Measurements from ENCODE around the gene MMD2. TPM values are rescaled to one million over a fixed set of nuclear protein-coding genes. Genes with fewer than 3 reads are reported as not detected.
"Not testable (repeated sequence)": the region's sequence is repeated elsewhere in the genome, so short reads cannot be mapped to it uniquely, and the experiment has no call there.

The MMD2 gene
- total and polyA plus RNA-seq, 12 donors = 0.03 to 0.17 TPM; not detected in 10

DNA sequence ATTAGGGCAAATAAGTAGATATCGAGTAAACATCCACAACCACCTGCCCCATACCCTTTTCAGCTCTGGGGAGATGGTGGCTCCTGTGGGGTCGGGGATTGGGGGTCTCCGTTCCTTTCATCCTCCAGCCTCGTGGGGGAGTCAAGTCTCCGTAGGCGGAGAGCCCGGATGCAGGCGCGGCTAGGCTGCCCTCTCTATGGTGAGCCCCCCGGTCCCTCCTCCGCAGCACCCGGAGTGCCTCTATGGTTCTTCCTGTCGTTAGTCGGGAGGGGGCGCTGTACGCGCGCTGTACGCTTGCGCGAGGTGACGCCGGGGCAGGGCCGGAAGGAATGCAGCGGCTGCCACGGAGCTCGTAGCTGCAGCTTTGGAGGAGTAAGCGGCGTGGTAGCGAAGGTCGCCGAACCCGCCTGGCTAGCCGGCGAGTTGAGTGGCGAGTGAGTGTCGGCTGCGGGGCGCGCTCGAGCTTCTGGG, 14.8 kb upstream of the MMD2 start:
- TF ChIP-seq POLR2A (IDR thresholded peaks at IDR 0.05) = peak in 1 of 2 donors; percentile 56
- TF ChIP-seq, protein P1, sequence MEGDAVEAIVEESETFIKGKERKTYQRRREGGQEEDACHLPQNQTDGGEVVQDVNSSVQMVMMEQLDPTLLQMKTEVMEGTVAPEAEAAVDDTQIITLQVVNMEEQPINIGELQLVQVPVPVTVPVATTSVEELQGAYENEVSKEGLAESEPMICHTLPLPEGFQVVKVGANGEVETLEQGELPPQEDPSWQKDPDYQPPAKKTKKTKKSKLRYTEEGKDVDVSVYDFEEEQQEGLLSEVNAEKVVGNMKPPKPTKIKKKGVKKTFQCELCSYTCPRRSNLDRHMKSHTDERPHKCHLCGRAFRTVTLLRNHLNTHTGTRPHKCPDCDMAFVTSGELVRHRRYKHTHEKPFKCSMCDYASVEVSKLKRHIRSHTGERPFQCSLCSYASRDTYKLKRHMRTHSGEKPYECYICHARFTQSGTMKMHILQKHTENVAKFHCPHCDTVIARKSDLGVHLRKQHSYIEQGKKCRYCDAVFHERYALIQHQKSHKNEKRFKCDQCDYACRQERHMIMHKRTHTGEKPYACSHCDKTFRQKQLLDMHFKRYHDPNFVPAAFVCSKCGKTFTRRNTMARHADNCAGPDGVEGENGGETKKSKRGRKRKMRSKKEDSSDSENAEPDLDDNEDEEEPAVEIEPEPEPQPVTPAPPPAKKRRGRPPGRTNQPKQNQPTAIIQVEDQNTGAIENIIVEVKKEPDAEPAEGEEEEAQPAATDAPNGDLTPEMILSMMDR (IDR thresholded peaks at IDR 0.05) = peak; percentile 52 to 86 (median 78)
- peaks cover 0 to 26% of the 10 kb centered on the region in 2 donors for H3K36me3 ChIP-seq (replicated peaks in 1 of 2)
- 3 to 16% (median 6%) methylated on average over 8 to 41 of the region's 41 CpGs for WGBS, 4 donors
- H3K27ac ChIP-seq = peak overlapping the region; percentile 53 to 99 (median 89)
- peak overlapping the region in 3 of 4 donors; percentile 78 to 95 (median 85) for H3K4me3 ChIP-seq
- peaks cover 0 to 12% of the 10 kb centered on the region in 2 donors for H3K4me1 ChIP-seq (replicated peaks in 1 of 2)
- intact Hi-C loops (cut with DNase I) = loop anchor here in 1 of 2 donors (5.0 kb wide), 1 partner anchor 114 kb away; no protein-coding TSS in a partner anchor
- DNase-seq = peak; percentile 89 to 94 (median 92)
- no peaks in the 10 kb centered on the region for H3K27me3 ChIP-seq
- no peaks in the 10 kb centered on the region for H3K9me3 ChIP-seq (replicated peaks in 1 of 3)

DNA sequence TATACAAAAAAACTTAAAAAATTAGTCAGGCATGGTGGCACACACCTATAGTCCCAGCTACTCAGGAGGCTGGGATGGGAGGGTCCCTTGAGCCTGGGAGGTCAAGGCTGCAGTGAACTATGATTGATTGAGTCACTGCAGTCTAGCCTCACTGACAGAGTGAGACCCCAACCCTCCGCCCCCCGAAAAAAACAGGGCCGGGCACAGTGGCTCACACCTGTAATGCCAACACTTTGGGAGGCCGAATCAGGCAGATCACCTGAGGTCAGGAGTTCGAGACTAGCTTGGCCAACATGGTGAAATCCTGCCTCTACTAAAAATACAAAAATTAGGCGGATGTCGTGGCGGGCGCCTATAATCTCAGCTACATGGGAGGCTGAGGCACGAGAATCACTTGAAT, 13.5 kb upstream of the MMD2 start:
- not testable (repeated sequence) for H3K4me3 ChIP-seq; DNase-seq; H3K9me3 ChIP-seq (replicated peaks in 1 of 3); H3K27ac ChIP-seq; H3K27me3 ChIP-seq
- intact Hi-C loops (cut with DNase I) = loop anchor here in 1 of 2 donors (5.0 kb wide), 1 partner anchor 115 kb away; no protein-coding TSS in a partner anchor
- Histone ChIP-seq H3K36me3 (replicated peaks in 1 of 2) (peaks cover 0 to 13% of the 10 kb centered on the region in 2 donors), H3K4me1 (replicated peaks in 1 of 2) (peaks cover 0 to 12% of the 10 kb centered on the region in 2 donors)
- 71 to 86% (median 78%) methylated on average over 9 to 10 of the region's 10 CpGs for WGBS, 4 donors

- H3K27ac ChIP-seq = no peak overlapping the region
- intact Hi-C loops (cut with DNase I) = loop anchor here in 1 of 2 donors (10.0 kb wide), 1 partner anchor 119 kb away; no protein-coding TSS in a partner anchor
Observed at GRCh38 chr7:4965295-4966022, 6.5 kb upstream of the MMD2 start.

DNA sequence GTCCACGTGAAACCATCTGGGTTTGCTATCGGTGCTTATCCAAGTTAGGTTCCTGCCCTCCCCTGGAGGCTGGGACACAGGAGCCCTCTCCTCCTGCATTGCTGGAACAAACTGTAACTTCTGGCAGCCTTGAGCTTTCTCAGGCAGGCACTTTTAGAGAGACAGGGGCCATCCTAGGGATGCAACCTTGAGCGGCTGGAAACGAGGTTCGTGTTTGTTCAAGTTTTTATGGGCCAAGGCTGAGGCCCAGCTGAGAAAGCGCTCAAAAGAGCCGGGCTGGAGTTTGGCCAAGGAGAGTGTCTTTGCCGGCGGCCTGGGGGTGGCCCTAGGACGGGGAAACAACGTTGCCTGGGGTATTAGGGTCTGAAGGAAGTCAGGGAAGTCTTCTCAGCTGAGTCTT, 5.5 kb upstream of the MMD2 start:
- intact Hi-C loops (cut with DNase I) = loop anchor here in 1 of 2 donors (10.0 kb wide), 1 partner anchor 120 kb away; no protein-coding TSS in a partner anchor

More at GRCh38 chr7:4965295-4966022, 6.5 kb upstream of the MMD2 start:
- TF ChIP-seq, protein P1 (IDR thresholded peaks at IDR 0.05) = no peak
- no peak for TF ChIP-seq POLR2A (IDR thresholded peaks at IDR 0.05)
- Histone ChIP-seq H3K9me3 (replicated peaks in 1 of 3) (no peaks in the 10 kb centered on the region), H3K4me1 (replicated peaks in 1 of 2) (no peaks in the 10 kb centered on the region), H3K4me3 (no peak overlapping the region), H3K36me3 (replicated peaks in 1 of 2) (no peaks in the 10 kb centered on the region), H3K27me3 (peaks cover 2% of the 10 kb centered on the region)
- DNase-seq = no peak
- WGBS, 4 donors = 88 to 94% (median 92%) methylated on average over 11 of the region's 11 CpGs

More for the DNA sequence above, 5.5 kb upstream of the MMD2 start:
- no peak overlapping the region for H3K27ac ChIP-seq
- no peaks in the 10 kb centered on the region for H3K4me1 ChIP-seq (replicated peaks in 1 of 2)
- no peaks in the 10 kb centered on the region for H3K36me3 ChIP-seq (replicated peaks in 1 of 2)
- peaks cover 6% of the 10 kb centered on the region for H3K27me3 ChIP-seq
- H3K4me3 ChIP-seq = no peak overlapping the region
- DNase-seq = peak in 1 of 7 donors; percentile 8
- TF ChIP-seq POLR2A (IDR thresholded peaks at IDR 0.05) = no peak
- TF ChIP-seq, protein P1 (IDR thresholded peaks at IDR 0.05) = no peak
- no peaks in the 10 kb centered on the region for H3K9me3 ChIP-seq (replicated peaks in 1 of 3)
- WGBS, 4 donors = 26 to 47% (median 29%) methylated on average over 9 to 11 of the region's 11 CpGs

Data from adrenal gland (tissue), 12 donors.